H1 (cell line): ENCODE results near the gene FAM50A. TPM values are rescaled to one million over a fixed set of nuclear protein-coding genes. Genes with fewer than 3 reads are reported as not detected.
A peak's percentile ranks its signal among the peaks of the same experiment; 100 is the strongest.

Source experiments
- CBX5 ChIP-seq: fragments of 300-800, 300-1000 bp; sonication (generic); IDR thresholded peaks from 2 replicates; pipeline ENCODE4 v1.7.1; 2016; ENCODE audit warnings: antibody characterized with exemption, low read length, low read depth
- CBX8 ChIP-seq: fragments of 300-800, 300-1000 bp; sonication (generic); IDR thresholded peaks from 2 replicates; pipeline ENCODE4 v1.7.1; 2016; ENCODE audit warnings: low read depth, low read length, borderline replicate concordance
- CEBPB ChIP-seq: IDR thresholded peaks from 2 replicates; pipeline ENCODE4 v1.6.1; 2012; ENCODE audit warnings: low read depth, low read length
- CHD2 ChIP-seq: IDR thresholded peaks from 2 replicates; pipeline ENCODE4 v1.6.1; 2012; ENCODE audit warnings: low read length, improper control_type of control experiment
- EP300 ChIP-seq, 2 experiments: IDR thresholded peaks; 1 replicate in 1 of 2; 2 replicates in 1 of 2; pipeline ENCODE4 v1.6.1; 2011 to 2012; ENCODE audit warnings: low read depth in 2 of 2, low read length in 2 of 2, mild to moderate bottlenecking in 2 of 2, borderline replicate concordance in 1 of 2, inconsistent platforms in 1 of 2, moderate library complexity in 1 of 2
- FOSL1 ChIP-seq: IDR thresholded peaks from 2 replicates; pipeline ENCODE4 v1.6.1; 2011; ENCODE audit warnings: mild to moderate bottlenecking, low read depth, low read length, moderate library complexity; ENCODE audit not compliant: insufficient read depth
- GTF2F1 ChIP-seq: IDR thresholded peaks from 2 replicates; pipeline ENCODE4 v1.6.1; 2012; ENCODE audit warnings: low read depth, low read length, improper control_type of control experiment, borderline replicate concordance
- HDAC6 ChIP-seq: IDR thresholded peaks from one replicate; pipeline ENCODE4 v1.7.1; 2012; ENCODE audit warnings: low read depth, mild to moderate bottlenecking, inconsistent platforms, low read length, moderate library complexity
- KDM4A ChIP-seq: IDR thresholded peaks from one replicate; pipeline ENCODE4 v1.7.1; 2012; ENCODE audit warnings: low read depth, mild to moderate bottlenecking, moderate library complexity, low read length, inconsistent platforms; ENCODE audit not compliant: severe bottlenecking
- KDM5A ChIP-seq: fragments of 200-600 bp; IDR thresholded peaks from 2 replicates; pipeline ENCODE4 v1.7.1; 2012; ENCODE audit warnings: mild to moderate bottlenecking, low read length, inconsistent platforms, mixed read lengths
- NANOG ChIP-seq: IDR thresholded peaks from 2 replicates; pipeline ENCODE4 v1.6.1; 2011; ENCODE audit warnings: low read length, low read depth, mild to moderate bottlenecking, inconsistent platforms; ENCODE audit not compliant: insufficient read depth, poor library complexity, severe bottlenecking
- POLR2AphosphoS5 ChIP-seq: IDR thresholded peaks from 2 replicates; pipeline ENCODE4 v1.6.1; 2011; ENCODE audit warnings: low read depth, low read length
- RNF2 ChIP-seq: fragments of 200-900, 300-1000 bp; sonication (generic); IDR thresholded peaks from 2 replicates; pipeline ENCODE4 v1.7.1; 2016; ENCODE audit warnings: borderline replicate concordance, low read depth, mild to moderate bottlenecking, antibody characterized with exemption, low read length; ENCODE audit not compliant: poor library complexity, severe bottlenecking; ENCODE audit errors: missing control alignments
- SAP30 ChIP-seq: fragments of 300-600 bp; sonication (generic); IDR thresholded peaks from 2 replicates; pipeline ENCODE4 v1.7.1; 2012; ENCODE audit warnings: low read length, moderate library complexity, mild to moderate bottlenecking, inconsistent platforms; ENCODE audit not compliant: insufficient read depth, insufficient replicate concordance
- SIX5 ChIP-seq: IDR thresholded peaks from 2 replicates; pipeline ENCODE4 v1.6.1; 2011; ENCODE audit warnings: mild to moderate bottlenecking, low read depth, low read length
- SP2 ChIP-seq: IDR thresholded peaks from 2 replicates; pipeline ENCODE4 v1.6.1; 2012; ENCODE audit warnings: mild to moderate bottlenecking, low read length, inconsistent platforms
- SP4 ChIP-seq: IDR thresholded peaks from 2 replicates; pipeline ENCODE4 v1.6.1; 2012; ENCODE audit warnings: low read length, inconsistent platforms
- TAF7 ChIP-seq: optimal IDR thresholded peaks from 2 replicates; pipeline ENCODE3; 2011; ENCODE audit warnings: low read depth, mild to moderate bottlenecking, inconsistent platforms, low read length, moderate library complexity, borderline replicate concordance
- ZNF274 ChIP-seq: IDR thresholded peaks from 2 replicates; pipeline ENCODE4 v1.7.0; 2012; ENCODE audit warnings: low read length, borderline replicate concordance; ENCODE audit errors: extremely low read depth
- polyA plus RNA-seq, 7 experiments: library from polyadenylated mRNA; depleted of rRNA in 3 of 7; stranded (reverse) in 5 of 7; unstranded in 2 of 7; fragments of >200 nt in 5 of 7; fragments of 200-250 nt in 2 of 7; gene quantifications; 1 replicate in 5 of 7; 2 replicates in 1 of 7; 4 replicates in 1 of 7; pipeline versions ENCODE4 v1.2.1 to v1.2.3, GENCODE V29; 2011 to 2013; ENCODE audit warnings: missing spikeins in 2 of 7, mixed read lengths in 2 of 7
- total RNA-seq: library from RNA; stranded (reverse); fragmentation: NEBNext Ultra II Directional; extraction: Animal tissue kit (Norgen Biotek cat#: 25700); gene quantifications from 2 replicates; pipeline ENCODE4 v1.2.1, GENCODE V29; 2021
- TF ChIP-seq, protein P1 (sequence below): IDR thresholded peaks from 2 replicates; pipeline ENCODE4 v1.6.1; 2012; ENCODE audit warnings: low read length, inconsistent platforms
- TF ChIP-seq, protein P2 (sequence below): IDR thresholded peaks from 2 replicates; pipeline ENCODE4 v1.6.1; 2012; ENCODE audit warnings: inconsistent platforms

Gene FAM50A
- total and polyA plus RNA-seq, 2 of the 8 experiments (the other 6 are each of a cell fraction or from before 2014, with no cell fraction given), result 30.7 to 48.7 TPM

DNA sequence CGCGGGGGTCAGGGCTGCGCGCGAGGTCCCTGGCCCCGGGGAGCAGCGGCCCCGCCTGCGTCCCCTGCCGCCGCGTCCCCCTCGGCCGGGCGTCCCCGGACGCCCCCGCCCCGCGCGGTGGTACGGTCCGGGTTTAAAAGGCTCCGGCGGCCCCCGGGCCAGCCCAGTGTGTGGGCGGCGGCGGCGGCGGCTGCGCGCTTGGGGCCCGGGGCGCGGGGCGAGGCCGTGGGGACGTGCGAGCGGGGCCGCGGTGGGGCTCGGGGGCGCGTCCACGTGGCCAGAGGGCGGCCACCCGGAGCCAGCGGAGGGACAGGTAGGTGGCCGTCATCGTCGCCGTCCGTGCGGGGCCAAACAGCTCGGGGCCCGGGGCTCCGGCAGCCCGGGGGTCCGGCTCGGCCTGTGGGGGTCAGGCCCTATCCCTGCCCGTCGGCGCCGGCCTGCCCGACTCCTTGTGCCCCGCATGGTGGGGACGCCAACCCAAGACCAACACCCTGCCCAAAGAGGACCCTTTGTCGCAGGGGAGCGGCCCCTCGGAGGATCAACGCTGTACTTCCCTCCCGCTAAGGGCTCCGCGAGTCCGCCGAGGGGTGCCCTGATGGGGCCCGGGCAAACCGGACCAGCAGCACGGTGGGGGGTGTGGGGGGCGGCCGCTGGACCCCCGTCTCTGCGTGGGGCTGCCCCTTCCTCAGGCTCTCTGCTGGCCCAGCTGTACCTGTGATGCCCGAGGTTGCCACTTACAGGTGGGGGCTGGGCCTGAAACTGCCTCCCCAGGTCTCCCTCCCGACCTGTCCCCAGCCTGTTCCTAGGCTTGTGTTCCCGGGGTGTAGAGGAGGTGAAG, 14.4 kb downstream of the FAM50A start, which contains the start of gene PLXNA3 (continued):
- no peak for TF ChIP-seq CBX8
- no peak for TF ChIP-seq KDM5A
- no peak for TF ChIP-seq RNF2
- TF ChIP-seq, protein P1, sequence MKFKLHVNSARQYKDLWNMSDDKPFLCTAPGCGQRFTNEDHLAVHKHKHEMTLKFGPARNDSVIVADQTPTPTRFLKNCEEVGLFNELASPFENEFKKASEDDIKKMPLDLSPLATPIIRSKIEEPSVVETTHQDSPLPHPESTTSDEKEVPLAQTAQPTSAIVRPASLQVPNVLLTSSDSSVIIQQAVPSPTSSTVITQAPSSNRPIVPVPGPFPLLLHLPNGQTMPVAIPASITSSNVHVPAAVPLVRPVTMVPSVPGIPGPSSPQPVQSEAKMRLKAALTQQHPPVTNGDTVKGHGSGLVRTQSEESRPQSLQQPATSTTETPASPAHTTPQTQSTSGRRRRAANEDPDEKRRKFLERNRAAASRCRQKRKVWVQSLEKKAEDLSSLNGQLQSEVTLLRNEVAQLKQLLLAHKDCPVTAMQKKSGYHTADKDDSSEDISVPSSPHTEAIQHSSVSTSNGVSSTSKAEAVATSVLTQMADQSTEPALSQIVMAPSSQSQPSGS, result no peak
- no peak for TF ChIP-seq HDAC6
- no peak for TF ChIP-seq ZNF274
- TF ChIP-seq SP4, result no peak
- TF ChIP-seq NANOG, result no peak
- no peak for TF ChIP-seq CHD2
- peak; percentile 19 for TF ChIP-seq KDM4A
- TF ChIP-seq SIX5, result no peak
- no peak for TF ChIP-seq CBX5
- no peak for TF ChIP-seq FOSL1
- TF ChIP-seq CEBPB, result no peak
- TF ChIP-seq, protein P2, sequence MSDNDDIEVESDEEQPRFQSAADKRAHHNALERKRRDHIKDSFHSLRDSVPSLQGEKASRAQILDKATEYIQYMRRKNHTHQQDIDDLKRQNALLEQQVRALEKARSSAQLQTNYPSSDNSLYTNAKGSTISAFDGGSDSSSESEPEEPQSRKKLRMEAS, result 0 out of 2 replicates have a peak, but pooled peaks have one; percentile 23
- TF ChIP-seq POLR2AphosphoS5, result no peak
- TF ChIP-seq TAF7, result no peak
- no peak for TF ChIP-seq SAP30
- peak in 1 of 2 experiments; percentile 69; a peak in 1 of 3 replicates for TF ChIP-seq EP300 (IDR thresholded peaks at IDR 0.05; ENCODE audit: borderline replicate concordance in 1 of 2, low read depth in 2 of 2, low read length in 2 of 2)
- TF ChIP-seq GTF2F1, result no peak
- TF ChIP-seq SP2, result no peak
